ENCODE data around the gene KLF18.

Gene KLF18

DNA sequence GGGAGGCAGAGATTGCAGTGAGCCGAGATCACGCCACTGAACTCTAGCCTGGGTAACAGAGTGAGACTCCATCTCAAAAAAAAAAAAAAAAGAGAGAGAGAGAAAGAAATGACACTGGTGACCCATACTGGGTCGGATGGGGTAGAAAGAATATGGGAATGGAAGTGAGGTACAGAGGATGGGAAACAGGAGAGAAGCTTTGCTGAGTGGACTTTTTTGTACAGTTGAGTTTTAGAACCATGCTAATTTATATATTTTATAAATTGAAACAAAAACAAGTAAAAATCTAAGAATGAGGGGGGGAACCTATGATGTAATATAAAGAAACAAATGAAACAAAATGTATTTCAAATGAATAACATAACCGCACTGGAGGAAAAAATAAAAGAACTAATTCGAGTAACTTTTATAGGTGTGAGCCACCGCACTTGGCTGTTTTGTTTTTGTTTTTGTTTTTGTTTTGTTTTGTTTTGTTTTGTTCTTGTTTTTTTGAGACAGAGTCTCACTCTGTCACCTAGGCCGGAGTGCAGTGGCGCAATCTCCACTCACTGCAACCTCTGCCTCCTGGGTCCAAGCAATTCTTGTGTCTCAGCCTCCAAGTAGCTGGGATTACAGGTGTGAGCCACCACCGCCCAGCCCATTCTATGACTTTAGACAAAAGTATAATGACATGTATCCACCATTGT lies 41.1 kb downstream of the KLF18 start:
- FAIRE-seq (no peak), DNase-seq (ENCODE audit: insufficient read length, low spot score) (no peak)
- no peak for TF ChIP-seq CTCF (IDR thresholded peaks at IDR 0.05; ENCODE audit: insufficient read depth, missing control alignments)

- no peak for TF ChIP-seq CTCF (IDR thresholded peaks at IDR 0.05; ENCODE audit: insufficient read depth, missing control alignments)
- FAIRE-seq (no peak), DNase-seq (ENCODE audit: insufficient read length, low spot score) (no peak)
These were observed 47.4 kb downstream of the KLF18 start for GRCh38 chr1:44094047-44094446.

- DNase-seq (ENCODE audit: insufficient read length, low spot score) (no peak), FAIRE-seq (no peak)
- no peak for TF ChIP-seq CTCF (IDR thresholded peaks at IDR 0.05; ENCODE audit: insufficient read depth, missing control alignments)
These were observed 50.8 kb downstream of the KLF18 start for GRCh38 chr1:44090429-44091252.

GRCh38 chr1:44089371-44090048 lies 51.9 kb downstream of the KLF18 start:
- DNase-seq (ENCODE audit: insufficient read length, low spot score) (no peak), FAIRE-seq (no peak)
- no peak for TF ChIP-seq CTCF (IDR thresholded peaks at IDR 0.05; ENCODE audit: insufficient read depth, missing control alignments)

Measured in D721Med (cell line).